Colon (tissue), 2 donors: Measurements from ENCODE around the gene CMTM3.
"Not testable (repeated sequence)": the region's sequence is repeated elsewhere in the genome, so short reads cannot be mapped to it uniquely, and the experiment has no call there.

Source experiments
- FAIRE-seq: peaks from 2 replicates; lab custom pipeline; 2012; peaks lifted over from hg19 to GRCh38; lab: Jason Lieb, UNC
- donor health status: control.
- donor health status: control.

The CMTM3 gene

DNA sequence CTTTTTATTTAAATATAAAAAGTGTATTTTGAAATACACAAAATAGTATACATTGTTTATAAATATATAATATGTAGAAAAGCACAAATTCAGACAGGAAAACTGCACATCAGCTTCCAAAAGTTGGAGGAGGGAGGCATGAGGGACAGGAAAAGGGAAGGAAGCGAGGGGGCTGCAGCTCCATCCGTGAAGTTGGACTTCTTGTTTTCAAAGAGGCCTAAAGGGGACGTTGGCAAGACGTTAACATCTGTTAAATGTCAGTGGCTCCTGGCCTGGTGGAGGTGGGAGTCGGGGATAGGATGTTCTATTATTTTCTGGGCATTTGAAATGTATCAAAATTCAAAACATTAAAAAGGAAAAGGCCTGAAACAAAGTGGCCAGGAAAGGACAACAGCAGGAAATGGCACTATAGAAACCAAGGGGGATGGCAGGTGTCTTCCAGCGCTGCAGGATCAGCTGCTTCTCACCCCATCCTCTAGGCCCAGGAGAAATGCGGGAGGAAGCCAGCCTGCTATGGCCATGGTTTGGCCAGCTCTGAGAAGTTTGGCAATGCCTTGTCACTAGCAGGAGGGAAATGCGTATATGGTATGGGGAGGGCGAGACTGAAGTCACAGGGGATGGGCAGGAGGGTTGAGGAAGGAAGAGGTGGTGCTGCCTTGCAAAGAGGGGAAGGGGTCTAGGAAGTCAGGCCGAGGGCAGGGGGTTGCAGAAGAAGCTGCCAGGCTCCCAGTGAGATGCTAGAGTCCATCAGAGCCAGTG lies 18.8 kb upstream of the CMTM3 start:
- FAIRE-seq: no peak

DNA sequence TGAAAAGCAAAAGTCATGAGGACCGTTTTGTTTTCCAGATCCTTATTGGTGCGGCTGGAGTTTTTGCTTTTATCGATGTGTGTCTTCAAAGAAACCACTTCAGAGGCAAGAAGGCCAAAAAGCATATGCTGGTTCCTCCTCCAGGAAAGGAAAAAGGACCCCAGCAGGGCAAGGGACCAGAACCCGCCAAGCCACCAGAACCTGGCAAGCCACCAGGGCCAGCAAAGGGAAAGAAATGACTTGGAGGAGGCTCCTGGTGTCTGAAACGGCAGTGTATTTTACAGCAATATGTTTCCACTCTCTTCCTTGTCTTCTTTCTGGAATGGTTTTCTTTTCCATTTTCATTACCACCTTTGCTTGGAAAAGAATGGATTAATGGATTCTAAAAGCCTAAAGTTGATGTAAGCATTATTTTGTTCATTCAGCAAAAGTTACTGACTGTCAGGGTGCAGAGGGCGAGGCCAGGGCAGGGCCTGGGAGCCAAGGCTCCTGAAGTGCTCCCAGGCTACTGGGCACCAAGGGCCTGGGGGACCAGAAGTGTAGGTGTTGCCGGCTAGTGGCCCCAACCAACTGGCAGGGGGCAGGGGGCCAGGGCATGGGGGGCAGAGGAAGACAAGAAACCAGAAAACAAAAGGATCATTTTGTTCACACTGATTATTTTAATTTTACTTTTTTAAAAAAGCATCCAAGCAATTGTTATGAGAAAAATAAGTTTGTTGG lies 16.5 kb upstream of the CMTM3 start:
- FAIRE-seq: no peak

DNA sequence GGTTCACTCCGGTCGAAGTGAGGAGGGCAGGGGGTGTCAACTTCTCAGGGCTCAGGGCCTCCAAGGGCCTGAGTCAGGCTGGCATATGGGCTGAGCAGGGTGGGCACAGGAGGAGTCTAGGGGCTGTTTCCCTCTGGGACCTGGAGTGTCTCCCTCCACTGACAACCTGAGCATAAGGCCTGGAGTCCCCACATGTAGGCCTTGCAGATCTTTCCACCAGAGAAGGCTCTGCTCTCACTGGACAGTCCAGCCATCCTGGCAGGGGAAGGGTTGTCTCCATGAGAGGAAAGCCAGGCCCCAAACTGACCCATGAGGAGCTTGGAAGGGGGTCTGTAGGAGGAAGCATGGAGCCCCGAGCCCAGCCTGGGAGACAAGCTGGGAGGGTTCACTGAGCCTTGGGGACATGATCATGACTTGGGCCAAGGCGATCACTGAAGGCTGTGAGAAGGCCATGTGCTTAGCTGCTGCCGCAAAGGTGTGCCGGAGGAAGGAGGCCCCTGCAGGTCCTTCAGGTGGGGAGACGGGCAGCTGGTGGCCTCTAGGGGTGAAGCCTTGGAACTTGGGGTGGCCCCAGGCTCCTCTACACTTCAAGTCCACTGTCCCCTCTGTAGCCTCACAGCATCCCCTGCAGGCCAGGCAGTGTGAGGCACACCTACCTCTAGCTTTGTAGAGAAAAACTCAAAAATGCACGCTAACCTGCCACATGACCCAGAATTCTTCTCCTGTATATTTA lies 15.4 kb upstream of the CMTM3 start:
- FAIRE-seq: no peak

DNA sequence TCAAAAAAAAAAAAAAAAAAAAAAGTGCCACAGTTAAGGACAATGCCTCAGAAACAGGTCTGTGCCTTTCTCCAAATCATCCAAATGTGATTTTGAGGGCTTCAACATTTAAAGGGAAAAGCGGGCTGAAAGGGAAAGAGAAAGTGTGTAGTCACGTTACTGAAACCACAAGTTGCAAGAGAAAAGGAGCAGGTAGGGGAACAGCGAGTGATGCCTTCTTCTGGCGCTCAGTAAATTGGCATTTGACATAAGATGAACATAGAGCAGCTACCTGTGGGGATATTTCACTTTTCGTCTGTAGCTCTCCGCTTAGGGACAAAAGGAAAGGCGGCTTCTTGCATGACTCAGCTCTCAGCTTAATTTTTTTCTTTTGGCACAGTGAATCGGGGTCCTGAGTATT lies 14.2 kb upstream of the CMTM3 start:
- FAIRE-seq: no peak

DNA sequence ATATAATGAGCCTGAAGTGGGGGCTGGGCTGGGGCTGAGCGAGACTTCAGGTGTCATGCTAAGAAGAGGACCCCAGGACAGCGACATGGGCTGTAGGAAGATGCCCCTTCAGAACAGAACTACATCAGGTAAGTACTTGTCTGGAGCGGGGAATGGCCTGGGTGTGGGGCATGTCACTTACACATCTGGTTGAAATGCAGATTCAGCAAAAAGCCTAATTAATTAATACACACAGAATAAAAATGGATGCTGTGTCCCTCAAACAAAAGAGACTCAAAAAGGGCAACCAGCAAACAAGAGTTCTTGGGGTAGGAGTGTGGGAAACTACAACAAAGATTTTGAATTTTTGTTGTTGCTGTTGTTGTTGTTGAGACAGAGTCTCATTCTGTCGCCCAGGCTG lies 13.5 kb upstream of the CMTM3 start:
- FAIRE-seq: no peak

DNA sequence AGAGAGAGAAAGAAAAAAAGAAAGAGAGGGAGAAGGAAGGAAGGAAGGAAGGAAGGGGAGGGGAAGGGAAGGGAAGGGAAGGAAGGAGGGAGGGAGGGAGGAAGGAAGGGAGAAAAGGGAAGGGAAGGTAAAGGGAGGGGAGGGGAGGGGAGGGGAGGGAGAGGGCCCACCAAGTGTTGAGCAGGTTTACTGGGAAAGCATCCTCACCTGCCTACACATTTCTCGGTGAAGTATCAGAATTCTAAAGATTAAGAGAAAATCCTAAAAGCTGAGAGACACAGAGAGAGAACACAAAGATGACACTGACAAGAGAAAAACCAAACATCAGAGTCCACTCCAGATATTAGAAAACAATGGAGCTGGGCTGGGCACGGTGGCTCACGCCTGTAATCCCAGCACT lies 12.3 kb upstream of the CMTM3 start:
- FAIRE-seq: no peak

DNA sequence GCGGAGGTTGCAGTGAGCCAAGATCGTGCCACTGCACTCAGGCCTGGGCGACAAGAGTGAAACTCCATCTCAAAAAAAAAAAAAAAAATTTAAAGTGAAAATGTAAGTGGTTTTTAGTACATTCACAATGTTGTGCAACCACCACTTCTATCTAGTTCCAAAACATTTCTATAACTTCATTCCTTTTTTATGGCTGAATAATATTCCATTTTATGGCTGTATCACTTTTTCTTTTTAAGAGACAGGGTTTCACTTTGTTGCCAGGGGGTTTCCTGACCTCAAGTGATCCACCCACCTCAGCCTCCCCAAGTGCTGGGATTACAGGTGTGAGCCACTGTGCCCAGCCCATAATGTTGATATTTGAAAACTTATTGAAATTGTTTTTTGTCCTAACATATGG lies 11.7 kb upstream of the CMTM3 start:
- FAIRE-seq: no peak

DNA sequence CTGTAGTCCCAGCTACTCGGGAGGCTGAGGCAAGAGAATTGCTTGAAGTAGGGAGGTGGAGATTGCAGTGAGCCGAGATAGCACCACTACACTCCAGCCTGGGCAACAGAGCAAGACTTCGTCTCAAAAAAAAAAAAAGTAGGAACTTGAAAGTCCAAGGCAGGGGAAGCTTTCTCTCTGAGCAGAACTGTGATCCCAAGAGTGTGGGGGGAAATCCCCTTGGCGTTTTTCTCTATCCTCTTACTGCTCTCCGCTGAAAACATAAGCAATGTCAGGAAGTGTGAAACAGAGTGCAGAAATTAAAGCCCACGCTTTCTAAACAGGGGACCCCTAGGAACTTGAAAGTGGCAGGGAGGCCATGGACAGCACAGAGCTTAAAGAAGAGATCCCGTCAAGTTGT lies 9.8 kb upstream of the CMTM3 start:
- FAIRE-seq: no peak

DNA sequence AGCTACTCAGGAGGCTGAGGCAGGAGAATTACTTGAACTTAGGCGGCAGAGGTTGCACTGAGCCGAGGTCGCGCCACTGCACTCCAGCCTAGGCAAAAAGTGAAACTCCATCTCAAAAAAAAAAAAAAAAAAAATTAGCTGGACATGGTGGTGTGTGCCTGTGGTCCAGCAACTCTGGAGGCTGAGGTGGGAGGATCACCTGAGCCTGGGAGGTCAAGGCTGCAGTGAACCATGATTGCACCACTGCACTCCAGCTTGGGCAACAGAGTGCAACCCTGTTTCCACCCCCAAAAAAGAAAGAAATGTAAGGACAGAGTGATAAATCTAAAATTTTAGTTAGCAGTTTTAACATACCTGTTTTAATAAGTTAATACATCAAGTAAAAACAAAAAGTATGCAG lies 7.9 kb upstream of the CMTM3 start:
- not testable (repeated sequence) for FAIRE-seq

DNA sequence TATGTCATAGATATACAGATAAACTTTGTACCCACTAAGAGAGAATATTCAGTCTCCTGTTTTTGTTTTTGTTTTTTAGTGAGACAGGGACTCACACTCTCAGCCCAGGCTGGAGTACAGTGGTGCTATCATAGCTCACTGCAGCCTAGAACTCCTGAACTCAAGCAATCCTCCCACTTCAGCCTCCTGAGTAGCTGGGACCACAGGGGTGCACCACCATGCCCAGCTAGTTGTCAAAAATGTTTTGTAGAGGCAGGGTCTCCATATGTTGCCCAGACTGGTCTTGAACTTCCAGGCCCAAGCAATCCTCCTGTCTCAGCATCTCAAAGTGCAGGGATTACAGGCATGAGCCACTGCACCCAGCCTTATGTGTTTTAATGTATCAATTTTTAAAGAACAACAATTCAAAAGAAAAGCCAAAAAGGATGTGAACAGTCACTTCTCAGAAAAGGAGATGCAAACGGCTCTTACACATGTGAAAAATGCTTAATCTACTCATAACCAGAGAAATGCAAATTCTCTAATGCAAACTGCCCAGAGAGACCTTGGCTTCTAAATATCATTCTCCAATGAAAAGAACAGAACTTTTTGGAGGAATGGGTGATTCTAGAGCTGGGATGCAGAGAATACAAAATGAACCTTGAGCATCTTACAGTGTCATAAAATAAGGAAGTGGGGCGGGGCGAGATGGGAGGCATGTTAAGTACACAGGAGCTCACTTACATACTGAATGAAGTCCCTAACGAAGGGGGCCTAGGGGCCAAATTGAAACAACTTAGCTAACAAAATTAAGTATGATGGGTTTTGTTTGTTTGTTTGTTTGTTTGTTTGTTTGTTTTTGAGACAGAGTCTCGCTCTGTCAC lies 7.3 kb upstream of the CMTM3 start:
- FAIRE-seq: no peak

DNA sequence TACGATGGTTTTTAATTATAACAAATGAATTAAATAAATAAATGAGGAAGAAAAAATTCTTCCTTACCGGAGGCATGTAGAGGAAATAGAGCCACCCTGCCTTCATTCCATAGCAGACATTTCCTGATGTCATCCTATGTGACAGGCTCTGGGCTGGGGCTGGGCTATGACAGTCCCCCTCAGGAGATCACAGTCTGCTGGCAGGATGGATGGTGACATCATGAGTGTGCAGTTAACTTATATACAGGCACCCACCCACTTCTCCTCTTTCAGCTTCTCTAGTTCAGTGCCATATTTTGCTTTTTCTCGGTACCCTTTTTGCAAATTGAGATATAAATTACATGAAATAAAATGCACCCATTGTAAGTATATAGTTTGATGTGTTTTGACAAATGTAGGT lies 6.4 kb upstream of the CMTM3 start:
- FAIRE-seq: no peak

DNA sequence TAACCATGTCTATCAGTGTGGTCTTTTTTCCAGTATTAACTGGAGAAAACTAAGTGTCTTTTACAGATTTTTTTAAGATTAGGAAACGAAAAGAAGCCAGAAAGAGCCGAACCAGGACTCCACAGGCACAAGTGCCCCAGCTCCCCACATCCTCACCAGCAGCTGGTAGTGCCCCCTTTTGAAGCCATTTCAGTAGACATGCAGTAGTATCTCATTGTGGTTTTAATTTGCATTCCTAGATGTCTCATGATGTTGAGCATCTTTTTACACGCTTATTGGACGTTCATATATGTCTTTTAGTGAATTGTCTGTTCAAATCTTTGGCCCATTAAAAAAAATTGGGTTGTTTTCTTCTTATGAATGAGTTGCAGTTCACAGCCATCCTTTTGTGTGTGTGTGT lies 4.8 kb upstream of the CMTM3 start:
- FAIRE-seq: no peak

DNA sequence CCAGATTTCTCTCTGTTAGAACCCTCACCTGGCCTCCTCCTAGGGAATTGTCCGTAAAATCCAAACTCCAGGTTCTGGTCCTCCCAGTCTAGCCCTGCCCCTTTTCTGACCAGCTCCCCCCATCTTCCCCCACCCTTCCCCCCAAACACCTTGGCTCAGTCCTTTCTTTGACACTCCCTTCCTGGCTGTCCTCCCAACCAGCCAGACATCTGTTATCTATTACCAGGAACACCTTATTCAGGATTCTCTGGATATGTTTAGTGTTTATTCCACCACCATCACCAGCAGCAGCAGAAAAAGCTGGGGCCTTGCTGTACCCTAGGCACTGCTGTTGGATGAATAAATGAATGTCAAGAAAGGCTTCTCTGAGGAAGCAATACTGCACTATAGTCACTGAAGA lies 4.0 kb upstream of the CMTM3 start:
- FAIRE-seq: no peak

DNA sequence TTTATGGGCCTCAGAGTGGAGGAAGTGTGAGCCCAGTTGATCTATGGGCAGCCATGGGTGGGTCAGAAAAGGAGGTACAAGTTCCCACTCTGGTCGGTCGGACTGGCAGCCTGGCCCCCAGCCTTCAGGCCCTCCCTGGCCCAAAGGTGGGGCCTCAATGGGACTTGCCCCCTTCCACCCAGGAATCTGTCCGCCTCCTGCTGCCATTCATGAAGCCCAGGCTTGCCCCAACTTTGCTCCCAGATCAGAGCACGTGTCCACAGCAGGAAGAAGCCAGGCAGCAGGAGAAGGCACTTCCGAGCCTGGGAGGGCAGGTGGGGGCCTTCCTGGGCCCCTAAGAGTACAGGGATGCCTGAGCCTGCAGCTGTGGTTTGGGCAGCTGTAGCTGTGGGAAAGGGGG lies 3.0 kb upstream of the CMTM3 start:
- FAIRE-seq: no peak

DNA sequence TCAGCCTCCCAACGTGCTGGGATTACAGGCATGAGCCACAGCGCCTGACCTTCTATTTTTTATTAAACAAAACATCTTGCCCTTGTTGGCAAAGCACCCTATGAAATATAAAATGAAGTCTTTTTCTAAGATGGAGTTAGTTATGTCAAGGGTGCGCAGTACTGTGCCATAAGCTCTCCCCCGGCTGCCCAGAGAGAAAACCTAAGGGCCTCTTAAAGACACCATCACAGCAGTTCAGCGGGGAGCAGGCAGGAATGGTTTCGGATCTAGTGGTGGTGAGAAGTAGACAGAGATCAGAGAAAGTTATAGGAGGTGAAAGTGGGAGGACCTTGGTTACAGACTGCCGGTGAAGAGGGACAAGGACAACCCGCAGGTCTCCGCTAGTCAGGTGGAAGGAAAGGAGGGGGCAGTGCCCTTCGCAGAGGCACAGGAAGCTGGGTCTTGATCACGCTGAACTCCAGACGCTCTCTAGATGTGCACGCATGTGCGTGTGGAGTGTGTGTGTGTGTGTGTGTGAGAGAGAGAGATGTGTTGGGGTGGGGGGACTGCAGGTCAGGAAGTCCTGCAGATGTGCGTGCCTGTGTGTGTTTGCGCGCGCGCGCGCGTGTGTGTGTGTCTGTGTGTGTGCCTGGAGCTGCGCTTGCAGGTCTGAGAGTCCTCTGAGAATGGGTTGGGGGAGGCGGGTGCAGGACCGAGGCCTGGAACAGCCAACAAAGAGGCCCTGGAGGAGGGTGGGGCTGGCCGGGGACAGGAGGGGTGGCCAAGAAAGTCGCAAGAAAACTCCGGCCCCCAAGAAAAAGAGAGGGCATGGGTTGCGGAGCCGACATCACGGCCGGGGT lies 748 bp upstream of the CMTM3 start:
- FAIRE-seq: no peak

DNA sequence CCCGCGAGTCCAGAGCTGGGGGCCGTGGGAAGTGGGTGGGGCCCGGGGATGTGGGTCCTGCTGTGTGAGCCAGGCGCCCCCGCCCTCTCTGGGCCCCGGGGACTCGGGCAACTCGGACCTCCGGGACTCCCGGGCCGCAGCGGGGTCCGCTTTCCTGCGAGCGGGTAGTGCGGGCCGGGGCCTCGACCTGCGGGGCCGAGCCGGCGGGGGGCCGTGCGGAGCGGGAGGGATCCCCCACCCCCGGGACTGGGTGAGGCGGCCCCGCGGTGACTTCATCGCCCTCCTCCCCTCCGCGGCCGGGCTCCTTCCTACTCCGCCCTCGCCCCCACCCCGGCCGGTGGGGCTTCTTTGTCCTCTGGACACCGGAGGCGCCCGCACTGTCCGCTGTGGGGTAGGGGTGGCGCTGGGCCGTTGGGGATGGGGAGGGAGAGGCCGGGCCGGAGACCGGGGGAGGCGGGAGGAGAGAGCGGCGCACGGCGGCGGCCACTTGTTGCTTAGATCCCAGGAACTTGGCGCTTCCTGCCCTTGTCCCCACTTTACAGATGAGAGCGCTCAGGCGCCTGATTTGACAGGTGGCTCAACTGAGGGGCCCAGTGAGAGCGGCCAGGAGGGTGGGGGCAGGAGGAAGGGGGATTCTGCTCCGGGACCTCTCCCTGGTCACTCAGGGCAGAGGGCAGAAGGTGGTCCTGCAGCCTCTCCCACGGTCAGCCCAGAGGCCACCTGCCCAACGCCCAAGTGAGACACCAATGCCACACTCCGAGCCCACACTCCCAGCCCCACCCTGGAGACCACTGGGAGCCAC lies 874 bp downstream of the CMTM3 start:
- no peak for FAIRE-seq

DNA sequence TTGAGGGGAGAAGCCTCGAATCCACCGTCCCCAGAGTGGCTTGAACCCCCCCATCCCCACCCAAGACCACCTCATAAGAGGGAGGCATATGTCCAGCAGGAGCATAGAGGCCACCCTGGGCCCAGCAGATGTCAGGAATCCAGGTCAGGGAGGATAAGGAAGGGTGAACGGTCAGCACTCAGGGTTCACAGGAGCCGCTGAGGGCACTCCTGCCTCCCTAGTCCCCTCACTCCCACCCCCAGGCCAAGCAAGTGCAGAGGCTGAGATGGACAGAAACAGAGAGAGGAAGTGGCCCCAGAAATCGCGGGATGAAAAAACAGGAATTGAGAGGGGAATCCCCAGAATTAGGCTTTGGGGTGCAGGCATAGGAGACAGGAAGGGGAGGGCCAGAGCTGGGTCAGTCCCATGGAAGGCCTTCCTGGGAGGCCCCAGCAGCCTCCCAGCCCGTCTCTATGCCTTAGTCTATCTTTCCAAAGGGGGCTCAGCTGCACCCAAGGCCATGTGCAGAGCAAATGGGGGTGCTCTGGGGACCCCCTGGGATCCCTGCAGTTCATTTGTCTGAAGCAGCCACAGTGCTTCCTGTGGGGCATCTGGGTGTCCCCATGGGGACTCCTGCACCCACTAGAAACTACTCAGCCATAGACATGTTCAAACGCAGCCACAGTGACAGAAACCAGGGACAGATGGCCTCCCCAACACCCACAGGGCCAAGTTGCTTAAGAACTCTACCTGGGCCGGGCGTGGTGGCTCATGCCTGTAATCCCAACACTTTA lies 1.7 kb downstream of the CMTM3 start:
- no peak for FAIRE-seq

DNA sequence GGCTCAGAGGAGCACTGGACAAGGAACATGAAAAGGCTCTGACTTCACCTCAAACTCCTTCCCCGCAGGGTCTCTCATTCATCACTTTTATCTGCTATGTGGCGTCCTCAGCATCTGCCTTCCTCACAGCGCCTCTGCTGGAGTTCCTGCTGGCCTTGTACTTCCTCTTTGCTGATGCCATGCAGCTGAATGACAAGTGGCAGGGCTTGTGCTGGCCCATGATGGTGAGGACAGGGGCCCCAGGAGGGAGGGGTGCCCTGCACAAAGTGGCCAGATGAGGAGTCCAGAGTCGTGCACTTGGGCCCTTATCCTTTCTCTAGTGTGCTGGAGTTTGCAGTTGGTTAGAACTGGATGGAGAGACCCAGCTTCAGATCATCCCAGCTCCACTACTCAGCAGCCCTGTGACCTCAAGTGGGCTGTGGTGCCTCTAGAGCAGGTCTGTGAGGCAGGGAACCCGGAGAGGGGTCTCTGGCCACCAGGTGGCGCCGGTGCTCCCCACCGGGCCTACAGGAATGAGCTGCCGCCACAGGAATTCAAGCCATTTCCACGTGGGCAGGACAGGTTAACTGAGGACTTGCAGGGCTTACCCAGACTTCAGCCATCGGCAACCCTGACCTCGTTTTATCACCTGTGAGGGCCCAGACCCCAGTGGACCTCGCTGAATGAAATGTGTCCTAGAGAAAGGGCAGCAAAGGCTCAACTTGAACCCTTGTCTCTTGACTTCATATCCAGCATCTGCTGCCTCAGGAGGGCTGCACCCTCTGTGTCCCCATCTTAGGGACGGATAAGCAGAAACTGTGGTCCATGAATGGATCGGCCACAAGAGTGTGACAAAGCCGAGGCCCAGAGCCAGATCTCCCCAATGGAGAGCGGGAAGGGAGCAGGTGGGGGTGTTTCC lies 4.0 kb downstream of the CMTM3 start:
- FAIRE-seq: no peak

DNA sequence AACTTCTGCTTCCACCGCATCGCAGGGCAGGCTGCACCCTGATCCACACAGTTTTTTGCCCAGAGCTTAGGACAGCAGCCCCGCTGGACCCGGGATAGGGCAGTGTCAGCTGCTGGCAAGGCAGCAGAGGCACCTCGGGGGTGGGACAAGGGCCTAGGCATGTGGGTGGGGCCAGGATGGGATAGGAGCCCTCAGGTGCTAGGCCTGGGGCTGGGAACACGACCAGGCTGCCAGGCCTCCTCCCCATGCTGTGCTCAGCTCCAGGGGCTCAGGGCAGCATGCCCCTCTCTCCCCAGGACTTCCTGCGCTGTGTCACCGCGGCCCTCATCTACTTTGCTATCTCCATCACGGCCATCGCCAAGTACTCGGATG lies 4.6 kb downstream of the CMTM3 start:
- FAIRE-seq: no peak
